GM19099 (cell line): ENCODE measurements around the gene CIDEC.

Experiments
- POLR2A ChIP-seq: IDR thresholded peaks from 3 replicates; pipeline ENCODE4 v1.6.1; 2011; ENCODE audit warnings: low read depth; ENCODE audit not compliant: insufficient read length; ENCODE audit errors: extremely low read depth

CIDEC gene

DNA sequence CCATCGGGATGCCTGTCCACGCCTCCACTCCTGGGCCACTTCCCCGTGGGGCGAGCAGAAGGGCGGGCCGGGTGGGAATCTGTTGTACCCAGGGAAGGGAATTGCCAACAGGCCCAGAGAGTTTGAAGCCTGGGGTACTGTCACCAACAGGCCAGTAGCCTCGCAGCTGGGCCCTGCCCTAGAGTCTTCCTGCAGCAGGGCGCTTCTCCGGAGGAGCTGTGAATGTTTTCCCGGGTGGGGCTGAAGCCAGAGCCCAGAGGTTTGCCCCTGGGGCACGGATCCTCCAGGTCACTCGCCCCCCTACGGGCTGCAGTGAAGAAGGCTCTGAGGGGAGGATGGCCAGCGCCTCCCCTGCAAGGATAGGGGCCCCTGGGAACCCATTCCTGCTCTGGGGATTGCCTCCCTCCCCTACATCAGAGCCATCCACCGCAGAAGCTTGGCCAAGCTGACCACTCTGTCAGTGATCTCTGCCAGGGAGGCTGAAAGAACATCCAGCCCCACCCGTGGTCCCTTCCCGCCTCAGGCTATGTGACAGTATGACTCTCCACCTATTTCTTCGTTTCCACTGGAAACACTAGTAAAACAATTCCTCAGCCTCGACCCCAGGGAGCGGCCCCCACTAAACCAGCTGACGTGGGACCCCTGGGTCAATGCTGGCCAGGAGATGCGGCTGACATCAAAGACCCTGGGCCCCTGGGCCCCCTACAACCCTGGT is 16.8 kb downstream of the CIDEC start:
- TF ChIP-seq POLR2A = no peak

DNA sequence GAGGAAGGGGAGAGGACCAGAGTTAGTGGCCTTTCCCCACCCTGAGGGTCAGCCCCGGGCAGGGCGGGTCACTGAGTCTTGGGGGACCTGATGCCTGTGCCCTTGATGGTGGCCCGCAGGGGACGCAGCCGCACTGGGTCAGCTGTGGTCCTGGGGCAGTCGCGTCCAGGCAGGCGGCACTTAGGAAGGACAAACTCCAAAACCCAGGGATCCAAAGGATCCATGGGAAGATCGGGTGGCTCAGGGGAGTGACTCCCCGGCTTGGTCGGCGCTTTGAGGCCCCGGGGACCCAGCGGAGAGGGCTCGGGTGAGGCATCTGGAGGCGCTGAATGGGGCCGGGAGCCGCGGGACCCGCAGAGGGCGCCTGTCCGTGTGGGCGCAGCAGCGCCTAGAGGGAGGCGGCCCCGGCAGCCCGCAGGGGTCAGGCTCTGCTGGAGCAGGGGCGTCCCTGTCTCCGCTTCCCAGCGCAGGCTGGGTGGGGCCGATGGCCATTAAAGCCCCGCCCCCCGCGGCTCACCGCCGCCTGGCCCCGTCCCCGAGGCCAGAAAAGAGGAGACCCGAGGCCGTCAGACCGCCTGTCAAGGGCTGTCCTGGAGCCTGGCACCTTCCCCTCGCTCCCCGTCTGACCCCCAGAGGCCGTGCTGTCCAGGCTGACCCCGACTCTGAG is 17.5 kb downstream of the CIDEC start:
- TF ChIP-seq POLR2A = no peak

DNA sequence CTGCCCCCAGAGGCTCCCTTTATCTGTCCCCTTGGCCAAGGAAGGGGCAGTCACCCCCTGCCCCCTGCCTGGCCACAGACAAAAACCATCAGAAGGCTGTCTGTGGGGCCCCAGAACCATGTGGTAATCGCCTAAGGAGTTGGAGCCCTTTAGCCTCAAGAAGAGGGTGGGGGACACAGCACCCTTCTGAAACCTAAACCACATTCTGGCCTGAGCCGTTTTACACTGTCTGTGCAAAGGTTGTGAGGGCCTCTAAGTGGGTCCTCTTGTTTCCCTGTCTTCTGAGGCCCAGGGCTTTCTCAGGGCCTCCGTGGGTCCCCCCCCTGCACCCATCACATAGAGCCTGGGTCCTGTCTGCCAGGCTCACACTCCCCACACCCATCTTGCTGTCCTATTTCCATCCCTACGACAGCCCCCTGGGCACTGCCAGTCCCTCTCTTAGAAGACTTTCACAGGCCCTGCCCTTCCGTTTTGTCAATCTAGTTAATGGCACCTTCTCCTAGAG is 18.4 kb downstream of the CIDEC start:
- no peak for TF ChIP-seq POLR2A

DNA sequence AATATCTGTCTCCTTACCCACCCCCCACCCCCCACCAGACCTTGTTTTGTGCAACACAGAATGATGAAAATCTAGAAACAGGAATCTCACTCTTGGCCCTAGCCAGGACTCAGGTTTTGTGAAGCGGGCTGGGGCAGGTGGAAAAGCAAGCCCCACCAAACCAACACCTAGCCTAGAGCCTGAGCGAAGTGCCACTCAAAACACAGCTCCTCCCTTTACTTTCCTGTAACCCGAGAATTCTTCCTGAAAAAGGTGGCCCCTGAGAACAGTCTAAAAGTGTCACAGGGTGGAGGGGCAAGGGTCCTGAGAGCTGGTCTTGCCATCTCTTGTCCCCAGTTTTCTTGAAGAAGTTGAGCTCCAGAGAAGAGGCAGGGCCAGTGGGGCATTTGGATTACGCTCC is 18.9 kb downstream of the CIDEC start:
- no peak for TF ChIP-seq POLR2A

DNA sequence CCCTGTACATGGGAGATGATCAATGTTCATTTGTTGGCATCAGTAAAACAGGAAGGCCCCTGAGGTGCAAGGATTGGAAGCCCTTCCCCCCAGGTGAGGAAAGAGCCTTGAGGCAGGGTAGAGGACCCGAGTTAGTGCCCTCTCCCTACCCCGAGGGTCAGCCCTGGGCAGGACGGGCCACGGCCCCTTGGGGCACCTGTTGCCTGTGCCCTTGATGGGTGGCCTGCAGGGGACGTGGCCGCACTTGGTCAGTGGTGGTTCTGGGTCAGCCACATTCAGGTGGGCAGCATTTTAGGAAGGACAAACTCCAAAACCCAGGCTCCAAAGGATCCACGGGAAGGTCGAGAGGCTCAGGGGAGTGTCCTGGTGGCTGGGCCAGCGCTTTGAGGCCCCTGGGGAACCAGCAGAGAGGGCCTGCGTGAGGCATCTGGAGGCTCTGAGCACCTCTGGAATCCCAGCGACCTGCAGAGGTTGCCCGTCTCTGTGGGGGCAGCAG is 20.5 kb downstream of the CIDEC start:
- no peak for TF ChIP-seq POLR2A

DNA sequence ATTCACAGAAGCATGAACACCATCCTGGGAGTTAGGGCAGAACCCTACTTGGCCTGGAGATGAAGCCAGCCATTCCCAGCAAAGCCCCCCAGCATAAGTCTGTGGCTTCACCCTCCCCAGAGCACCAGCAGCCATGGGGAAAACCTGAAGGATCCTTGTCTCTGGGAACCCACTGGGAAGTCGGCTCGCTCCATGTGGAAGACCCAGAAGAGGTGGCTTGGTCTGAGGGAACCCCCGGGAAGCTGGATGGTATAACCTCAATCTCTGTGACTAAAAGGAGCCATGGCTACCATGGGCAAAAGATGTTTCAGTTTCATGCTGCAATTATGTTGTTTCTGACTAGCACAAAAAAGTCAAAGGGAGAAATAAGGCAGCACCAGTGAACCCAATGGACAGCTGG is 24.5 kb downstream of the CIDEC start:
- no peak for TF ChIP-seq POLR2A

DNA sequence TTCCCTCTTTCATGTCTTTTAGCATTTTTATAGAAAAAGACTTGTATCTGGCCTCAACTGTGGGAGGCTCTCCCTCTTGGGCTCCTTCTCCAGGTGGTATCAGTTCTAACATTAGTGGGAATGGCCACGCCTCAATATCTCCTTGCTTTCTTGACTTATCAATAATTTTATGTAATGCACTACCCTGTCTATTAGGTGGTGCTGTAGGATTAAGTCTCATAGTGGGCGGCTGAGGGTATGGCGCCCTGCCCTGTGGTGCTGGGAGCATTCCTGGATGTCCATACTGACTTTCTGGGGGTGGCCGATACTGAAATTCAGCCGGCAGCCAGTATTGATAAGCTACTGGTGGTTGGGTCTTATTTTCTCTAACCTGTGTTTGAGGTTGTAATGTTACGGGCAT is 27.5 kb downstream of the CIDEC start:
- no peak for TF ChIP-seq POLR2A

DNA sequence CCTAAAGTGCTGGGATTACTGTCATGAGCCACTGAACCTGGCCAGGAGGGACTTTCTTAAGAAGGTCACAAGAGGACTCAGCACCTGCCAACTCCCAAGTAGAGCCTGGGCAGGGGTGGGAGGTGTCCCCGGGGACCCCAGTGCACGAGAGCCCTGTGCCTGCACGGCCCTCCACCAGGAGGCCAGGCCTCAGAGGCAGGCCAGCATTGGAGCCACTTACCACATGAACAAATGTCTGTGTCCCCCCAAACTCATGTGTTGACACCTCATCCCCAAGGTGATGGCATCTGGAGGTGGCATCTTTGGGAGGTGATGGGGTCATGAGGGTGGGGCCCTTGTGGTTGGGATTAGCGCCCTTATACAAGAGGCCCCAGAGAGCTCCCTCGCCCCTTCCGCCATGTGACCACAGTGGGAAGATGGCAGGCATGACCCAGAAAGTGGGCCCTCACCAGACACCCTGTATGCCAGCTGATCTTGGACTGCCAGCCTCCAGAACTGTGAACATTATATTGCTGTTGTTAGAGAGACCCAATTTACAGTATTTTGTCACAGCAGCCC is 33.0 kb downstream of the CIDEC start:
- no peak for TF ChIP-seq POLR2A

DNA sequence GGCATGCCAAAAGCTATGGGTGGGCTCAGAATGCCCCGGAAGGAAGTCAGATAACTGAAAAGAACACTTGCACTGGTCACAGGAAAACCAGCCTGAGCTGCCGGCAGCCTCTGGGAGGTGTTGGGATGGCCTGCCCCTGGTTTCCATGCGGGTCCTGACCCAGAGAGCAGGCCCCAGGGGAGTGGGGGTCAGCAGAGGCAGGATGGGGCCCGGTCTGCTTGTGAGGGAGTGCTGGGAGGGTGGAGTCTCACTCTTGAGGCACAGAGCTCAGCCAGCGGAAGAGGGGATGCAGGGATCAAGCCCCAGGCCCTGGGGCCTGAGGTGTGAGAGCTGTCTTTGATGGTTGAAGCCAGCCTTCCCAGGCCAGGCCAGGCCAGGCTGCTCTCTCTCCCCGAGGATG is 33.8 kb downstream of the CIDEC start:
- TF ChIP-seq POLR2A = no peak

DNA sequence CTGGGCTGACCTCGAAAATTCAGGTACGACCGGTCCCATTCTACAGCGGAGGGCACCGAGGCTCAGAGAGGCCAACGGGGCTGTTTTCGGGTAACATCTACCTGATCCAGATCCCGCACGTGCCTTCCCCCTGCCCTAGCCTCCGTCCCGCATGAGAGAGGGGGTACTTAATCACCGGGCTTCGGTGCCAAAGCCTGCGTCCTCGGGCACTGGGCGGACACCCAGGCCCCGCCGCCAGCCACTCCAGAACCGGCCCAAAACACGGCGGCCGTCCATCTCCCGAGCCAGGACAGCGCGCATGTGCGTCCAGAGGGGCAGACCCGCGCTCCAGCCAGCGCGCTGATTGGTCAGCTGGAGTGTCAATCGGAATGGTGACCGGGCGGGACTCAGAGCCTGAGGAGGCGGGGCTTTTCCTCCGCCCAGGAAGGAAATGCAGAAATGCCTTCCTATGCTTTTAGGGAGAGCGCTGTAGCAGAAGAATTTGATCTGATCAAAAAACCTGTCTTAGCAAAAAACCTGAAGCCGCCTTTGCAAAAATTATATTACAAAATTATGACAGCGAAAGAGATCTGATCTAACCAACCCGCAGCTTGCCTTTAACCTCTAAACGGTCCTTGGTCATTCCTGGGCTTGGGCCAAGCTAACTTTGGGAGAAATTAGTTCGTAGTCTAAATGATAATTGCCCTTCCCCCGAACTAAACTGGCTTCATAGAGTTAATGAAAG is 36.2 kb downstream of the CIDEC start, which contains the start of gene RPUSD3:
Gene RPUSD3 (minus strand): TSS at position 294 of the 724 bp plus-strand sequence. CDS start 18 bp downstream, at position 276.
- peak; percentile 79 for TF ChIP-seq POLR2A

DNA sequence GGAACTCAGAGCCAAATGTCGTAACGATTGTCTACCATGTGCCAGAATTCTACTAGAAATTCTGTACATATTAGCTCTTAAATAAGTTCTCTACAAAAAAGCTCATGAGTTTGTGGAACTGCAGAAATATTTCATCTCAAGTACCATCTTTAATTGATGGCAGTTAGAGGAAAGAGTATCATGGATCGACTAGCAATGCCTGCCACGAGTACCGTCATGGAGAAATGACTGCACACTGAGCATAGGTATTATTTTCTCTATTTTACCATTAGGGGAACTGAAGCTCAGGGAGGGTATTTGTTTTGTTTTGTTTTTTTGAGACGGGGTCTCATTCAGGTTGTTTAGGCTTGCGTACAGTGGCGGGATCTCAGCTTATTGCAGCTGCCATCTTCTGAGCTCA is 39.0 kb downstream of the CIDEC start:
- TF ChIP-seq POLR2A = no peak

DNA sequence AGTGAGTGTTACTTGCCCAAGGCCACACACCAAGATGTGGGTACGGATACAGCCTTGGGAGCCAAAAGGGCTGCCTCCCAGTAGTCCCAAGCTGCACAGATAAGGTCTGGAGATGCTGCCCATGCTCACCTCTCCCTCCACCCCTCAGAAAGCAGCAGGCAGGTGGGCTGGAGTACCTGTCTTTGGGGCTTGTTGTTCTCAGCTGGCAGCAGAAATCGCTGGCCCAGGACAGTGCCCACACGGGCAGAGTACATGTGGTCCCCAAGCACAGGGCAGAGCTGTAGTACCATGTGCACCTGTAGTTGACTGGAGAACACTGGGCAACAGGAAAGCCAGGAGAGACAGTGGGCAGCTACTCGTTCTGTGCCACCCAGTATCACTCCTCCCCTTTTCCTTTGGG is 41.2 kb downstream of the CIDEC start:
- TF ChIP-seq POLR2A = no peak

DNA sequence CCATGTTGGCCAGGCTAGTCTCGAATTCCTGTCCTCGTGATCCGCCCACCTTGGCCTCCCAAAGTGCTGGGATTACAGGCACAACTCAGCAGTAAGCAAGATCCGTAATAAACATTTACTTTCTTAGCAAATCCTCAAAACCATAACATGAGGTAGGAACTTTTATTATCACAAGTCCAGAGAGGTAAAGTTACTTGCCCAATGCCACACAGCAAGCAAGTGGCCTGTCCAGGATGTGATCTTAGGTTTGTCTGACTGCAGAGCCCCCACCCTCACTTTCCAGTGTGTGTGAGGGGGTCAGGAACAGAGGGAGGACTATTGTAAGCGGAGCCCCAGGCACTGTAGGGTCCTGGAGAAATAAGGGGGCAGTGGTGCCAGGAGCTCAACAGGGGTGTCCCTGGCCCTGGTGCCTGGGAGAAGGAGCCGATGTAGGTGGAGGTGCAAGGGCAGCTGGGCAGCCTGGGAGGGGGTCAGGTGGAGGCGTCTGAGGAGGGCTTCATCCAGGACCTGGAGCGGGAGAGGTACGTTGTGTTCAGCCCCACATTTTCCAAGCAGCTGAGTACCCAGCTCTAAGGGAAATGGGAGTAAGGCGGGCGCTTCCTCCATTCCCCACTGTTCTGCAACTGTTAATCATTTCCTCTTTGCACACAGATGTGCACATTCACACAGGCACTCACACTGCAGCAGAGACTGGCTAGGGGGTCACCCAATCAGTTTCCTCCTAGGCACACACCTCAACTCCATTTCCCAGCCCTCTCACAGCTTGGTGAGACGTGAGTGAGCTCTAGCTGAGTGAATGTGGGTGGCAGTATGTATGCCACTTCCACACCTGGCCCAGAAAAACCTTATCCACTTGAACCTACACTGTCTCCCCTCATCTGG is 42.1 kb downstream of the CIDEC start:
- TF ChIP-seq POLR2A = no peak
